ENCODE data around the gene TMEM130. TPM values are rescaled to one million over a fixed set of nuclear protein-coding genes. Genes with fewer than 3 reads are reported as not detected.

The TMEM130 gene
- polyA plus RNA-seq, 2 of the 4 experiments (the other 2 are of a cell fraction), result 0.25 to 0.41 TPM

DNA sequence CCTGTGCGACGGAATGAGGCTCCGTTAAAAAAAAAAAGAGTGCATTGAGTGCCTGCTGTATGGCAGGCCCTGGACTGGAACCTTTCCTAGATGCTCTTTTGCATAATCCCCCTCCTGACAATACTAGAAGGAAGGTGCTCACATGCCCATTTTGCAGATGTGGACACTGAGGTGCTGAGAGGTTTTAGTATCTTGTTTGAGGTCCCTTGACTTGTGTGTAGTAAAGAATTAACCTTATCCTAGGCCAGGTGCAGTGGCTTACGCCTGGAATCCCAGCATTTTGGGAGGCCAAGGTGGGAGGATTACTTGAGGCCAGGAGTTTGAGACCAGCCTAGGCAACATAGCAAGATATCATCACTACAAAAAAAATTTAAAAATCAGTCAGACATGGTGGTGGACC lies 46.6 kb downstream of the TMEM130 start:
- ChIA-PET POLR2A (no interaction called here), CTCF (interaction anchor here (1.5 to 14.7 kb wide), 3 partner anchors 9 to 37 kb away, joined by 4 to 160 read pairs (median 27); no protein-coding TSS in a partner anchor)
- ATAC-seq, result no peak
- TF ChIP-seq MAFK (IDR thresholded peaks at IDR 0.05; ENCODE audit: partially characterized antibody), result no peak
- TF ChIP-seq KDM1A (IDR thresholded peaks at IDR 0.05; ENCODE audit: low read depth), result peak; percentile 71; the same call in 1 of the 2 replicates
- no peak overlapping the region for H3K4me3 ChIP-seq
- H3K4me2 ChIP-seq, result peak overlapping the region; percentile 63
- 97% methylated on average over 4 of the region's 4 CpGs for WGBS (ENCODE audit: missing lambda C conversion rate)
- no peaks in the 10 kb centered on the region for H3K9me3 ChIP-seq
- peaks cover 15% of the 10 kb centered on the region for H3K4me1 ChIP-seq
- H3K27ac ChIP-seq, result peak overlapping the region; percentile 51 to 81; a peak in 5 of 6 replicates
- no peak for DNase-seq (ENCODE audit: low read depth in 1 of 2, low spot score in 1 of 2)
- no peak for FAIRE-seq

DNA sequence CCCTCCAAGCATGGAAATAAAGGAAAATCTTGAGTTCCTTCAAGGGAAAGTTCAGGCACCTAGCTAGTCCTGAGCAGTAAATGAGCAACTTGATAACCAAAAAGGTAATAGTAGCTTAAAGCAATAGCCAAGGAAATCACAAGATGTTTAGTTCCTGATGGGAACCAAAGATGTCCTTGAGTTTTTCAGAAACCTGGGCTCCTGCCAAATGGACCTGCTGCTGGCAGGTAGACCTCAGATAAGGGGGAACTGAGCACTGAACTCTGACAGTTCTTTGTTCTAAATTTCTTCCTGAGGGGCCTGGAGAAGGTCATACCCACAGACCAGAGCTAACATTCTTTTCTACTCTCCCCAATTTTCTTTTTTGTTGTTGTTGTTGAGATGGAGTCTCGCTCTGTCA lies 48.5 kb downstream of the TMEM130 start:
- POLR2A ChIA-PET, result no interaction called here
- H3K9me3 ChIP-seq, result no peaks in the 10 kb centered on the region
- DNase-seq (ENCODE audit: low read depth in 1 of 2, low spot score in 1 of 2), result no peak
- H3K4me2 ChIP-seq, result no peak overlapping the region
- peak overlapping the region in 1 of 2 experiments; percentile 81; a peak in 4 of 6 replicates for H3K27ac ChIP-seq
- CTCF ChIA-PET, result interaction anchor here (1.3 to 14.7 kb wide), 3 partner anchors 8 to 19 kb away, joined by 3 to 160 read pairs (median 27); no protein-coding TSS in a partner anchor
- no peak for ATAC-seq
- WGBS (ENCODE audit: missing lambda C conversion rate), result 100% methylated on average over 1 of the region's 1 CpG
- no peak overlapping the region for H3K4me3 ChIP-seq
- H3K4me1 ChIP-seq, result peaks cover 15% of the 10 kb centered on the region
- TF ChIP-seq, protein P1, sequence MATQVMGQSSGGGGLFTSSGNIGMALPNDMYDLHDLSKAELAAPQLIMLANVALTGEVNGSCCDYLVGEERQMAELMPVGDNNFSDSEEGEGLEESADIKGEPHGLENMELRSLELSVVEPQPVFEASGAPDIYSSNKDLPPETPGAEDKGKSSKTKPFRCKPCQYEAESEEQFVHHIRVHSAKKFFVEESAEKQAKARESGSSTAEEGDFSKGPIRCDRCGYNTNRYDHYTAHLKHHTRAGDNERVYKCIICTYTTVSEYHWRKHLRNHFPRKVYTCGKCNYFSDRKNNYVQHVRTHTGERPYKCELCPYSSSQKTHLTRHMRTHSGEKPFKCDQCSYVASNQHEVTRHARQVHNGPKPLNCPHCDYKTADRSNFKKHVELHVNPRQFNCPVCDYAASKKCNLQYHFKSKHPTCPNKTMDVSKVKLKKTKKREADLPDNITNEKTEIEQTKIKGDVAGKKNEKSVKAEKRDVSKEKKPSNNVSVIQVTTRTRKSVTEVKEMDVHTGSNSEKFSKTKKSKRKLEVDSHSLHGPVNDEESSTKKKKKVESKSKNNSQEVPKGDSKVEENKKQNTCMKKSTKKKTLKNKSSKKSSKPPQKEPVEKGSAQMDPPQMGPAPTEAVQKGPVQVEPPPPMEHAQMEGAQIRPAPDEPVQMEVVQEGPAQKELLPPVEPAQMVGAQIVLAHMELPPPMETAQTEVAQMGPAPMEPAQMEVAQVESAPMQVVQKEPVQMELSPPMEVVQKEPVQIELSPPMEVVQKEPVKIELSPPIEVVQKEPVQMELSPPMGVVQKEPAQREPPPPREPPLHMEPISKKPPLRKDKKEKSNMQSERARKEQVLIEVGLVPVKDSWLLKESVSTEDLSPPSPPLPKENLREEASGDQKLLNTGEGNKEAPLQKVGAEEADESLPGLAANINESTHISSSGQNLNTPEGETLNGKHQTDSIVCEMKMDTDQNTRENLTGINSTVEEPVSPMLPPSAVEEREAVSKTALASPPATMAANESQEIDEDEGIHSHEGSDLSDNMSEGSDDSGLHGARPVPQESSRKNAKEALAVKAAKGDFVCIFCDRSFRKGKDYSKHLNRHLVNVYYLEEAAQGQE (IDR thresholded peaks at IDR 0.05), result no peak
- no peak for TF ChIP-seq RFX5 (IDR thresholded peaks at IDR 0.05)
- TF ChIP-seq, protein P2, sequence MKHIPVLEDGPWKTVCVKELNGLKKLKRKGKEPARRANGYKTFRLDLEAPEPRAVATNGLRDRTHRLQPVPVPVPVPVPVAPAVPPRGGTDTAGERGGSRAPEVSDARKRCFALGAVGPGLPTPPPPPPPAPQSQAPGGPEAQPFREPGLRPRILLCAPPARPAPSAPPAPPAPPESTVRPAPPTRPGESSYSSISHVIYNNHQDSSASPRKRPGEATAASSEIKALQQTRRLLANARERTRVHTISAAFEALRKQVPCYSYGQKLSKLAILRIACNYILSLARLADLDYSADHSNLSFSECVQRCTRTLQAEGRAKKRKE (CRISPR knock-in tag; IDR thresholded peaks at IDR 0.05; ENCODE audit: low read depth), result no peak
- no peak for TF ChIP-seq FOSL2 (IDR thresholded peaks at IDR 0.05)
- no peak for TF ChIP-seq FOSL2 (CRISPR knock-in tag; IDR thresholded peaks at IDR 0.05)
- TF ChIP-seq CHD4 (IDR thresholded peaks at IDR 0.05; ENCODE audit: borderline replicate concordance), result no peak
- TF ChIP-seq RNF2 (IDR thresholded peaks at IDR 0.05; ENCODE audit: borderline replicate concordance, low read depth), result no peak
- no peak for TF ChIP-seq CBX2 (IDR thresholded peaks at IDR 0.05; ENCODE audit: borderline replicate concordance, low read depth)
- TF ChIP-seq NPAS2 (CRISPR knock-in tag; IDR thresholded peaks at IDR 0.05; ENCODE audit: borderline replicate concordance), result no peak
- TF ChIP-seq KDM1A (IDR thresholded peaks at IDR 0.05; ENCODE audit: low read depth), result no peak
- no peak for TF ChIP-seq TFCP2L1 (CRISPR knock-in tag; IDR thresholded peaks at IDR 0.05)
- TF ChIP-seq KDM5A (IDR thresholded peaks at IDR 0.05), result no peak
- no peak for FAIRE-seq

DNA sequence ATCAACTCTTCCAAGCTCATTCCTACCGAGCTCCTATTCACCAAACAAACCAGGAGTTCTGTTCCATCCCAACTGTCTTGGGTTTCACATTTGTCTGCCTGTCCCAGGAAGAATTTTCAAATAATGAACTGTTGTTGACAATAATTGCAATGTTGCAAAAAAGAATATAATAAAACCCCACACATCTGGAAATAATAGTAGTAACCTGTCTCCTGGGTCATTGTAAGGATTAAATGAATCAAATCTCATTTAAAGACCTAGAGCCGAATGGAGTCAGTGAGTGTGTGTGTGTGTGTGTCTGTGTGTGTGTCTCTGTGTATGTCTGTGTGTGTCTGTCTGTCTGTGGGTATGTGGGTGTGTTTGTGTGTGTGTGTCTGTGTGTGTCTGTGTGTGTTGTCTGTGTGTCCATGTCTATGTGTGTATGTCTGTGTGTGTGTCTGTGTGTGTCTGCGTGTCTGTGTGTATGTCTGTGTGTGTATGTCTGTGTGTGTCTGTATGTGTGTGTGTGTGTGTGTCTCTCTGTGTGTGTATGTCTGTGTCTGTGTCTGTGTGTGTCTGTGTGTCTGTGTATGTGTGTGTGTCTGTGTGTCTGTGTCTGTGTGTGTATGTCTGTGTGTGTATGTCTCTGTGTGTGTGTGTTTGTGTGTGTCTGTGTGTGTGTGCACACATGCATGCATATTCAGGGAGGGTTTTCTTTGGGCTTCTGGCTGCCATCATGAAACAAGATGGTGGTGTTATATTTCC lies 52.7 kb downstream of the TMEM130 start:
- Histone ChIP-seq H3K4me2 (no peak overlapping the region), H3K27ac (no peak overlapping the region), H3K4me3 (no peak overlapping the region), H3K9me3 (no peaks in the 10 kb centered on the region), H3K4me1 (peaks cover 4% of the 10 kb centered on the region; the same call in 1 of the 3 replicates)
- CTCF ChIA-PET, result interaction anchor here (0.9 kb wide), 1 partner anchor 20 kb away, joined by 3 read pairs; no protein-coding TSS in a partner anchor
- DNase-seq (ENCODE audit: low read depth in 1 of 2, low spot score in 1 of 2) (no peak), FAIRE-seq (no peak), ATAC-seq (no peak)
- WGBS (ENCODE audit: missing lambda C conversion rate), result 58% methylated on average over 3 of the region's 3 CpGs
- POLR2A ChIA-PET, result no interaction called here
- no peak for TF ChIP-seq ZSCAN20 (CRISPR knock-in tag; IDR thresholded peaks at IDR 0.05)
- peak; percentile 75 for TF ChIP-seq MAFK (IDR thresholded peaks at IDR 0.05; ENCODE audit: partially characterized antibody)

All from A549 (cell line).